HG03565 (cell line): Measurements from ENCODE around the gene AFM.

ENCODE experiments used
- ATAC-seq: cut with Tn5 transposase; IDR thresholded peaks from one replicate; pipeline ENCODE4 v1.9.1; 2021; ENCODE audit warnings: mild to moderate bottlenecking, moderate library complexity; ENCODE audit not compliant: unreplicated experiment

The AFM gene

GRCh38 chr4:73450398-73451004 is 31.0 kb upstream of the AFM start:
- ATAC-seq, result no peak

GRCh38 chr4:73451404-73451803 is 30.1 kb upstream of the AFM start:
- ATAC-seq, result no peak

DNA sequence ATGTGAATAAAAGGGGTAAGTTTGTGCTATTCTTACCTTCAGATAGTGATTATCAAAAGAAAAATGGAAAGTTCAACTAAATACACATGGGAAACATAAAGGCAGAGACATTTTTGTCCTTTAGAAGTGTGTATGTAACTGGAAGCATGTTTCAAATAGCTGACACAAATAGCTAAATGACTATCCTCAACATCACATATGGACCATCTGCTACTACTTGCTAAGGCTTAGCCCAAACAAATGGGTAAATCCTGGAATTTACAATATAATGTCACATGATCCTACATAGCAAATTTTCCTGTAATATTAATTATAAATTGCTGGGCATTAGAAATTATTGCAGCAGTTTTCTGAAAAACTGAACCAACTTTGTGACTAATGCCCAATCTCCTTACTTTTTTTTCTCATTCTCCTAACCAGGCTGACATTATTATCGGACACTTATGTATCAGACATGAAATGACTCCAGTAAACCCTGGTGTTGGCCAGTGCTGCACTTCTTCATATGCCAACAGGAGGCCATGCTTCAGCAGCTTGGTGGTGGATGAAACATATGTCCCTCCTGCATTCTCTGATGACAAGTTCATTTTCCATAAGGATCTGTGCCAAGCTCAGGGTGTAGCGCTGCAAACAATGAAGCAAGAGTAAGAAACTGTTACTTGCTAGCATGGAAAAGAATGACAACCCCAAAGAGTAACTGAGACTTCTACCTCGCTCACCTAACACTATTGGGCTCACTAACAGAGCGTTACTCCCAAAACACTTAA is 29.4 kb upstream of the AFM start:
- ATAC-seq, result no peak

- ATAC-seq, result no peak
Observed at GRCh38 chr4:73452953-73453700, 28.4 kb upstream of the AFM start.

- no peak for ATAC-seq
Observed at GRCh38 chr4:73453701-73454005, 27.9 kb upstream of the AFM start.

DNA sequence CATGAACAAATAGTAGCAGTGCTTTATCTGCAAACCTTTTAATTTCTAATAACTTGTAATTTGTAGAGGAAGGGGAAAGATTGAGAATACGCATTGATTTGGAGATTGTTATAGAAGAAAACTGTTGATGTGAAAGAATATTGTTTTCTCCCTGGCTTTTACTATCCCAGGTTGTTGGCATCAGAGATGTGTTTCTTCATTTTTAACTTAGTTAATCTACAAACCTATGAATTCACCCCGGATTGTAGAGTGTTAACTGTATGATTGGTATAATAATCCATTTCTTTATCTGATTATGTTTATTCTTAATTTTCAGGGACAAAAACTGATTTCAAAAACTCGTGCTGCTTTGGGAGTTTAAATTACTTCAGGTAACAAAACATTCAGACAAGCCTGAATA is 26.6 kb upstream of the AFM start:
- ATAC-seq, result no peak

GRCh38 chr4:73456177-73457022 is 25.1 kb upstream of the AFM start:
- ATAC-seq, result no peak

- no peak for ATAC-seq
Observed at GRCh38 chr4:73458184-73459047, 23.1 kb upstream of the AFM start.

DNA sequence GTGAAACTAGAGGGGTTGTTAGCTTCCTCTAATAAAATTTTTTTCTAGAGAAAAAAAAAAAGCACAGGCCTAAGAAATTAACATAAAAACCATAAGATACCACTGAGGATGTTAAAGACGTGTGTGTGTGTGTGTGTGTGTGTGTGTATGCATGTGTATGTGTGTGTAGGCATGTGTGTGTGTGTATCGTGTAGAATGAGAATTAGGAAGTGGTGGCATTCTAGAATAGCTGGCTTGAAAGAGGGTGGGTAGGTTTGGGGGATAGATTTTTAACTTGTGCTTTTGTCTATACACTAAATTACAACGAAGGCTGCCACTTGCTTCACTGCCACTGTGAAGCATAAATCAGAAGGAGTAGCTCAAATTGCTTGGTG is 22.5 kb upstream of the AFM start:
- no peak for ATAC-seq

- ATAC-seq, result no peak
Observed at GRCh38 chr4:73460913-73461522, 20.5 kb upstream of the AFM start.

- no peak for ATAC-seq
Observed at GRCh38 chr4:73468170-73468569, 13.4 kb upstream of the AFM start.

DNA sequence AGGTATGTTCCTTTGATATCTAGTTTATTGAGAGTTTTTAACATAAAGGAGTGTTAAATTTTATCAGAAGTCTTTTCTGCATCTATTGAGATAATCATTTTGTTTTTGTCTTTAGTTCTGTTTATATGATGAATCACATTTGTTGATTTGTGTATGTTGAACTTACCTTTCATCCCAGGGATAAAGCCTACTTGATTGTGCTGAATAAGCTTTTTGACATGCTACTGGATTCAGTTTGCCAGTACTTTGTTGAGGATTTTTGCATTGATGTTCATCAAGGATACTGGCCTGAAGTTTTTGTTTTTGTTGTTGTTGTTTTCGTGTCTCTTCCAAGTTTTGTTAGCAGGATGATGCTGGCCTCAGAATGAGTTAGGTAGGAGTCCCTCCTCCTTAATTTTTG is 10.8 kb upstream of the AFM start:
- ATAC-seq, result no peak

- no peak for ATAC-seq
Observed at GRCh38 chr4:73477176-73477575, 4.4 kb upstream of the AFM start.

DNA sequence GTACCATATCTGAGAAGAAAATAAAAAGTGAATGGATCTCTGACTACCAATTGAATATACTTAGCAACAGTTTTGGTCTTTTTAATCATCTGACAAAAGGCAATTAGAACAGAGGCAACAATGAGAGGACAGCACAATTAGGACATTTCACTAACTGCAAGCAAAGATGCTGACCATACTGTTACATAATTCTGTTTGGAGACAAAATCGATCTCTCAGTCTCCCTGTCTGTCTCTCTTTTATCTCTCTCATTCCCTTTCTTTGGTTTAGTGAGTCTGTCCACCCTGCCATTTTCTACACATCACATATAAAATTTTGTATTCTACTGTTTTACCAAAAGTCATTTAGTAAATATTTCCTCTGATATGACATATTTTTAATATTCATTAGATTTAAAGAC is 2.2 kb upstream of the AFM start:
- ATAC-seq, result no peak

GRCh38 chr4:73485085-73485484 is 3.5 kb downstream of the AFM start:
- no peak for ATAC-seq

- ATAC-seq, result no peak
Observed at GRCh38 chr4:73485596-73485995, 4.1 kb downstream of the AFM start.

GRCh38 chr4:73486497-73486896 is 5.0 kb downstream of the AFM start:
- no peak for ATAC-seq

DNA sequence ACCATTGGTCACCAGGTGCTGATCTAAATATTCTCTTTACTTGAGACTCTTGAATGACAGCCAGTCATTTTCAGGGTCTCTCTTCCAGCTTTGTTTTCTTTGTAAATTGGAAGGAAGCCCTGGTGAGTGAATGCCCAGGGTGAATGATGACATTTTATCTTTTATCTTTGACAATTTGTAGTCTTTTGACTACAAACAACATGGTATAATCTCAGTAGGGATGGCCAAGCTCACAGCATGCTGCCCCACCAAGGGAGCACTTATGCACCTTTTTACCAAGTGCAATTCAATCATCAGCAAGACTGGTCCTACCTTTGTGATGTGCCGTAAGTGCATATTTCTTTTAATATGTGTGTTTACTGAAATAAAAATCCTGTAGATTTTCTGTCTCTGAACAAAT is 5.7 kb downstream of the AFM start:
- no peak for ATAC-seq

GRCh38 chr4:73499996-73500765 is 18.6 kb downstream of the AFM start:
- no peak for ATAC-seq
